GM19397 (cell line): ENCODE measurements around the gene NDUFA8.
"Not testable (repeated sequence)": the region's sequence is repeated elsewhere in the genome, so short reads cannot be mapped to it uniquely, and the experiment has no call there.

Experiments
- ATAC-seq: cut with Tn5 transposase; IDR thresholded peaks from one replicate; pipeline ENCODE4 v1.9.1; 2021; ENCODE audit warnings: mild to moderate bottlenecking, moderate library complexity; ENCODE audit not compliant: unreplicated experiment

NDUFA8 gene

DNA sequence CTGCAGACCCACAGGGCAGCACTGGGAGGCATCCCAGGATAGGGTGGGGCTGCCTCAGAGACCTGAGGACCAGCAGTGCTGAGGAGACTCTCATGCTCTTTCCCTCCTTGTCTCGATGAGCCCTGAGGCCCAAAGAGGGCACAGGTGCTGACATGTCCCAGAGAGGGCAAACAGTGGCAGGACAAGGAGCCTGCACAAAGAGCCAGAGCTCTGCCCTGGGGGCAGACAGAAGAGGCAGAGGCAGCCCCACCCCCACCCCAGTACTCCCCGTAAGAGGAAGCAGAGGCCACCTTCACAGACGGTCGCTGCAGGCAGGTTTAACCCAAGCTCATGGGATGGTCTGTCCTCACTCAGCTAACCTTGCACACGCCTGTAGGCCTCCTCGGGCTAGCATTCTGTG, 37.1 kb downstream of the NDUFA8 start:
- no peak for ATAC-seq

DNA sequence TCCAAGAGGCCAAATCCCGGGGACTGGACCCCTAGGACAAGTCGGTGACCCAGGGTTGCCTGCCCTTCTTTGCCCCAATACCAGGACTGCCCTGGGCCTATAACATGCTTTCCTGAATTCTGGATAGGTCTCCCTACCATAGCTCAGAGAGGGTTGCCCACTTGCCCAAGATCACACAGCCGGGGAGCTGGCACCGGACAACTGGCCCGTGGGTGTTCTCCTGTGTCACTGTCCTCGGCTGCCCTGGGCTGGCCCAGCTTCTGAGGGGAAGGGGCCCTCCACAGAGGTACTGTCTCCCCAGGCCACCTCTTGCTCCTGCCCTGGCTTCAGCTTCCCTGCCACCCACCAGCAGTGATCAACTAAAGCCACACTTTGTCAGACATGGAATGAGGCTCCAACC, 37.6 kb downstream of the NDUFA8 start:
- no peak for ATAC-seq

DNA sequence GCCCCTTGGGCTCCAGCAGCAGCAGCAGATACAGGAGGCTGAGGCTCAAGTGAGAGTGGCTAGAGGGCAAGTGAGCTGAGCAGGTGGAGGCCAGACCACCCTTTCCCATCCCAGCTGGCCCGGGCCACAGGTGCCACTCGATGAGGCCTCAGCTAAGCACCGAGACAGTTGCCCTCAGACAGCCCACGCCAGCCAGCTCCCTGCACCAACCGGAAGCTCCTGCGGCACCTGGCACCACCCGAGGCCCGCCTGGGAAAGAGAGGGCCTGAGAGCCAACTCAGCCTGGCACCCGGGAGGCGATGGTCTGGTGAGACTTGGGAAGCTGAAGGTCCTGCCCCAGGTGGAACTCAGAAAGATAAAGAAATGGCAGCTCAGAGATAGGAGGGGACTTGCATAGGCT, 38.2 kb downstream of the NDUFA8 start:
- ATAC-seq = no peak

DNA sequence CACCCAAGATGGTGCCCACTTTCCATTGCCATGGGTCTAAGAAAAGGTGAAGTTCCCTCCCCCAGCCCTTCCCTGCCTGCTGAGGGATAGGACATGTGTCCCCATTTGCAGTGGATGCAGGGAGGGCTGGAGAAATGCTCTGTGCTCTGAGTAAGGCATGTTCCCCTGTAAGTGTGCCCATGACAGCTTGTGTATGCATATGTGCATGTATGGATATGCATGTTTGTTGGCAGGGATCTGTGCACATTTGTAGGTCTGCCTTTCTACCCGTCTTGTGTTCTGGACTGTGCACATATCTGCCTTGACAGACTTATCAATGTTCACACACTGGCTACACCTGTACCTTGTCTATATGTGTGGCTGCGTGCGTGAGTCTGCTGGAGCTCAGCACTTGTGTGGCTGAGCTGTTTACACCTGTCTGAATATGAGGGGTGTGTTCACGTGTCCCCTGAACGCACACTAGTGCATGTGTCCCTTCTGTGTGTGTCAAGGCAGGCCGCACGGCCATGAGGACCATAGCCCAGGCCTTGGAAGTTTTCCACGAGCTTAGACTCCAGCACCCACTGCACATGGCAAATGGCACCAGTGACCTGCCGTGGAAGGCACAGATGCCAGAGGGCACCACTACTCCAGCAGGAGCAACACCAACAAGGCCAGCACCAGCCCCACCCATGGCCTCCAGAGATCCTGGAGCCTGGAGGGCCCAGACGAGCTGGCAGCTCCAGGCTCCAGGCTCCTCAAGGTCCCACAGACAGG, 39.1 kb downstream of the NDUFA8 start:
- ATAC-seq = no peak

DNA sequence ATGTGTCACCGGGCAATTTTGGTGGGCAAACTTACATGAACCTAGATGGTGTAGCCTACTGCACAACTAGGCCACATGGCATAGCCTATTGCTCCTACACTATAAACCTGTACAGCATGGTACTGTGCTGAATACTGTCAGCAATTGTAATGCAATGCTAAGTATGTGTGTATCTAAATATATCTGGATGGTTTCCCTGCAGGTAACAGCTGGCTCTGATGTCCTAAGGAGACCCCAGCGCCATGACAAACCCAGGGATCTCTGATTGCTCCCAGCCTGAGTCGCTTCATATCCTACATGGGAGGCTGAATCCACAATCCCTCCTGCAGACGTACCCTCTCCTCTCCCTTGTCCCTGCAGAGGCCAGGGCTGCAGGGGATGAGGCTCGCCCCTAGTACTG, 39.9 kb downstream of the NDUFA8 start:
- ATAC-seq = no peak

DNA sequence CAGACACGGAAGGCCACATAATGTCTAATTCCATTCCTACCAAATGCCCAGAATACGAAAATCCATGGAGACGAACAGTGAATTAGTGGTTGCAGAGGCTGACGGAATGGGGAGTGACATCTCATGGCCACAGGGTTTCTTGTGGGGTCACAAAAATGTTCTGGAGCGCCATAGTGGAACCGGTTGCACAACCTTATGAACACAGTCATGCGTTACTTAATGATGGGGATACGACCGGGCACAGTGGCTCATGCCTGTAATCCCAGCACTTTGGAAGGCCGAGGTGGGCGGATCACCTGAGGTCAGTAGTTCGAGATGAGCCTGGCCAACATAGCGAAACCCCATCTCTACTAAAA, 40.4 kb downstream of the NDUFA8 start:
- ATAC-seq = no peak

DNA sequence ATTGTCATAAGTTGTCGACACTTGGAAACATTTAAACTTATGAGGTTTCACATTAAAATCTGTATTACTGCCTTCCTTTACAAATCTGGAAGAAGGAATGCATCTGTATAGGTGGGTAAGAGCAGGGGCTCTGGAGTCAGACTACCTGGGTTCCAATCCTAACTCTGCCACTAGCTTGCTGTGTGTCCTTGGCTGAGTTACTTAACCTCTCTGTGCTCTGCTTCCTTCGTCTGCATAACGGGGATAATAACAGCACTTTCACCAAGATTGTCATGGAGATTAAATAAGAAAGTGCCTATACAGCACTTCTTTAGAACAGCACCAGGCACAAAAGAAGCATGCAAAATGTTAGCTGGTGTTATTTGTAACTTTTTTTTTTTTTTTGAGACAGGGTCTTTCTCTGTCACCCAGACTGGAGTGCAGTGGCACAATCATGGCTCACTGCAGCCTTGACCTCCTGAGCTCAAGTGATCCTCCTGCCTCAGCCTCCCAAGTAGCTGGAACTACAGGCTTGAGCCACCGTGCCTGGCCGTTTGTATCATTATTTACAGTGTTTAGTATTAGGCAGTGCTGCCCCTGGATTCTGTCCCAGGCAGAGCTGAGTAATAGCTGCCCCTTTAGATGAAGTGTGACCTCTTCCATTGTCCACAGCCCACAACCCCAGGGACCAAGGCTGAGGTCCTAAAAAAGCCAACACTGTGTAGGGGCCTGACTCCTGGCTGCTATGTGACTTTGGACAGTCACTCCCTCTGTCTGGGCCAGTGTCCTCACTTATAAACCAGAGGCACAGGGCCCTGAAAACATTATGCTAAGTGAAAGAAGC, 41.0 kb downstream of the NDUFA8 start:
- ATAC-seq = no peak

DNA sequence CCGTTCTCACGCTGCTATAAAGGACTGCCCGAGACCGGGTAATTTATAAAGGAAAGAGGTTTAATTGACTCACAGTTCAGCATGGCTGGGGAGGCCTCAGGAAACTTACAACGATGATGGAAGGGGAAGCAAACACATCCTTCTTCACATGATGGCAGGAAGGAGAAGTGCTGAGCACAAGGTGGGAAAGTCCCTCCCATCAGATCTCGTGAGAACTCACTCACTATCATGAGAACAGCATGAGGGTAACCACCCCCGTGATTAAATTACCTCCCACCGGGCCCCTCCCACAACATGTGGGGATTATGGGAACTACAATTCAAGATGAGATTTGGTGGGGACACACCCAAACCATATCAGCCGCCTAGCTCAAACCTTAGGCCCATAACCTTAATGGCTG, 42.3 kb downstream of the NDUFA8 start:
- ATAC-seq = not testable (repeated sequence)

DNA sequence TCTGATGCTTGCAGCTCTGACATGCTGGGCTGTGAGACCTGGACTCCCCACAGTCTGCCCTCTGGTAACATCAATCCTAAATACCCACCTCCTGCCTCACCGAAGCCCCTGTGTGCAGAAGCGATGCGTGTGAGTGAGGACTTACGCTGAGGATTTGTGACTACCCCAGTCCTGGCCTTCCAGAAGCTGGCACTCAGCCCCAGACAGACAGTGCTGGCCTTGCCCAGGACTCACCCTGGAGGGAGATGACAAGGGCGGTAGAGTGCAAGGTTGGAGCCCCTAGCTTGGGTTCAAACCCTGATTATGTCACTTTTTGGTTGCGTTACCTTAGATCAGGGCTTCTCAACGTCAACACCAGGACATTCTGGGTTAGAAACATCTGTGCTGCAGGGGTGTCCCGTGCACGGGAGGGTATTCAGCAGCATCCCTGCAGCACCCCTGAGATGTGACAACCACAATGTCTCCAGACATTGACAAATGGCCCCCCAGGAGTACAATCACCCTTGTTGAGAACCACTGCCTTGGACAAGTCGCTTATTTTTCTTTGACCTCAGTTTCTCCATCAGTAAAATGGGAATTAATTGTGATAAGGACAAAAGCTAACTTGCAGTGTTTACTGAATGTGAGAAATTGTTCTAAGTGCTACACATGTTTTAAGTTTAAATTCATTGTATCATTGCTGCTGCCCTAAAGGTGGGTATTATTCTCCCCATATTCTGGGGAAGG, 43.0 kb downstream of the NDUFA8 start:
- no peak for ATAC-seq

DNA sequence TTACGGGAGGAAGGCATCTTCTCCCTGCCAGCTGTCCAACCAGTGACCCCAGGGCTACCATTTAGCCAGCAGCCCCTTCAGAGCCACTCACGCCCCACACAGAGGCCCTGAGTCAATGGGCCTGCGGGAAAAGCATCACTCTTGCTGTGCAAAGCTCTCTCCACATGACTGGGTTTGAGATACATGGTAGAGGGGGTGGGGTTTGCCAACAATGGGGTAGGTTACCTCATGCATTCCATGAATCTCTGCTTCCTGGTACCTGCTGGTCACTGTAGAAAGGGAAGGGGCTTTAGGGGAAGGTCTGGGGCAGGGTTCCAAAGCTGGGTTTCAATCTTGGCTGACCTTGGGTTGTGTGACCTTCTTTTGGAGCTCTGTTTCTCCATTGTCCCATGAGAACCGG, 43.5 kb downstream of the NDUFA8 start:
- ATAC-seq = no peak

DNA sequence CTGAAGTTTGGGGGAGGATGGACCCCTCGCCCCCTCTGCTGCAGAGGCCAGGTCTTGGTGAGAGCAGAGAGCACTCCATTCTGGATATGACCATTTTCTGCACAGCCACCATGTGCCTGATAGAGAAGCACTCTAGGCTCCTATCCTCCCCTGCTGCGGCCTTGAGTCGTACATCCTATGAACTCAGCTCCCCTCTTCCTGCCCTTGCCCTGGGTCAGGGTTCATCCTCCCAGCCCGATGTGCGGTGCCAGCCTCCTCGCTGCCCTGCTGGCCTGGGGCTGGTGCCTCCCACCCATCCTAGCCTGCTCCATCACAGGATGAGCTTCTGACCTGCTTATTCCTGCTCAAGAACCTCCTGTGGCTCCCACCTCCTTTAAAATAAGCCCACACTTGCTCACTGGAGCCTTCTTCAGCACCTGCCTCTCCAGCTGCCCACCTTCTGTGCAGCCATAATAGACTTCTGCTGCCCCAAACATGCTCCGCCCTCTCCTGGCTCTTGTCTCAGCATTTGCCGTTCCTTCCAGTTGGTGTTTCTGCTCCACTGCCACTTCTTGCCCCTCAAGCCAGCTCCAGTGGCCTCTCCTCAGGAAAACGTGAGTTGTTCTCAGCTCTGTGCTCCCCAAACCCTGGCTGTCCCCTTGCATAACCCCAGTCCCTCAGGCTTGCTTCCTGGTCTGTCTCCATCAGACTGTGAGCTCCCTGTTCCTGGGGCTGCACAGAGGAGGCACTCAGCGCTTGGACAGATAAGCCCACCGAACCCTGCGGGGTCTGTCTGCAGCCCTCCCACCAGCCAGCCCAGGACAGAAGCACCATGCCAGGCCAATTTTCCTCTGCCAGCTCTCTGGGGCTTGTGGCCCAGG, 44.2 kb downstream of the NDUFA8 start:
- ATAC-seq = no peak

DNA sequence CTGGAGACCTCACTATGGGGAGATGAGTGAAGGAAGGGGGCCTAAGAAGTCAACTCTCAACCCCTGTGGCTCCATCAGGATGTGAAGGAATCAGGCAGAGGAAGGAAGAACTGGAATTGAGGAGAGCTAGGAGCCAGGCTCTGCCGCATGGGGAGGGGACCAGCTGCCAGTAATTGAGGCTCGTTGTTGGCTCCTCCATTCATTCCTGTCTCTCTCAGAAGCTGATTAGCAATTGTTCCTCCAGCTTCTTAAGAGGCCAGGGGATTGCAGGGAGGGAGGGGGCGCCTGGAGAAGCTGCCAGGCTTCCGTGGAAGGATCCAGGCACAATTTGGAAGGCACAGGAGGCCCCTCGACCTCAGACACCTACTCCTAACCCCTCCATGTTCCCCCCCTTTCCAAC, 46.0 kb downstream of the NDUFA8 start:
- ATAC-seq = no peak

DNA sequence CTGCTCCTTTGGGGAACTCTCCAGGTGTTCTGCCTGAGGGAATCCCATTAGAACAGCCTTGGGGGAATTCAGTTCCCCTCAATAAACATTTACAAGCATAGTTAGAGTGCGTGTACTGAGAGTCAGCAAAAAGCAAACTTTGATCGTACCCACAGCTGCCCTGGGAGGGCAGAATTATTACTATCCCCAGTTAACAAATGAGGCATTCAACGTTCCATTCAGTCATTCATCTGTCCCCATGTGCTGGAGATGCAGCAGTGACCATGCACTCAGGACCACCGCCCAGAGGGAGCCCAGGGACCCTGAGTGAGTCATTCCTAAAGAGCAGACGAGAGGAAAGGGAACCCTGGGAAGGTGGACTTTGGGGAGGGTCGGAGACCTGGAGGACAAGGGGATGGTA, 47.3 kb downstream of the NDUFA8 start:
- ATAC-seq = no peak

DNA sequence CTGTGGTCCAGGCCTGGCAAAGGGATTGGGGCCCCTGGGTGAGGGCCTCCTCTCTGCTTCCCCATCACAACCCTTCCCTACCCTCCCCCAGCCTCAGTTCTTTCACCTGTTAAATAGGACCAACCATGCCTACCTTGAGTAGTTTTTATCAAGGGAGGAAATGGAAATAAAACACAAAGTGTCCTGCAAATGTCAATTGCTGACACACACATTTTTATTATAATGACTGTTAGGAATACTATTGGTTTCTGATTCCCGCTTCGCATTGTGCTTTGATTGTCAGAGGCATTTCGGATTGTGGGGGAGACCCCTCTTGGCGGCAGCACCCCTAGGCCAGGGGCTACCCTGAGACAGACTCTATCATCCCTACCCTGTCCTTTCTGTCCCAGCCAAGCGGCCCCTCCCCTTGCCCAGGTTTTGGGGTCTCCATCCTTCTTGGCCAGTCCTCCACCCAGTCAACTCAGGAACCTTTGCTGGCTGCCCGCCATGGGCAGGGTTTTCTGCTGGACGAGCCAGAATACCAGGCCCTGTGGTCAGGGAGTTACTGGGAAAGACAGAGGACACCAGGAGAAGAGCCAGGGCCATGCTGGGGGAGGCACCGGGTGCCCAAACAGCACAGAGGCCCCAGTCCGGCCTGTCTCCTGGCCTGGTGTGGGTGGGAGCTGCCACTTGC, 48.0 kb downstream of the NDUFA8 start:
- no peak for ATAC-seq

DNA sequence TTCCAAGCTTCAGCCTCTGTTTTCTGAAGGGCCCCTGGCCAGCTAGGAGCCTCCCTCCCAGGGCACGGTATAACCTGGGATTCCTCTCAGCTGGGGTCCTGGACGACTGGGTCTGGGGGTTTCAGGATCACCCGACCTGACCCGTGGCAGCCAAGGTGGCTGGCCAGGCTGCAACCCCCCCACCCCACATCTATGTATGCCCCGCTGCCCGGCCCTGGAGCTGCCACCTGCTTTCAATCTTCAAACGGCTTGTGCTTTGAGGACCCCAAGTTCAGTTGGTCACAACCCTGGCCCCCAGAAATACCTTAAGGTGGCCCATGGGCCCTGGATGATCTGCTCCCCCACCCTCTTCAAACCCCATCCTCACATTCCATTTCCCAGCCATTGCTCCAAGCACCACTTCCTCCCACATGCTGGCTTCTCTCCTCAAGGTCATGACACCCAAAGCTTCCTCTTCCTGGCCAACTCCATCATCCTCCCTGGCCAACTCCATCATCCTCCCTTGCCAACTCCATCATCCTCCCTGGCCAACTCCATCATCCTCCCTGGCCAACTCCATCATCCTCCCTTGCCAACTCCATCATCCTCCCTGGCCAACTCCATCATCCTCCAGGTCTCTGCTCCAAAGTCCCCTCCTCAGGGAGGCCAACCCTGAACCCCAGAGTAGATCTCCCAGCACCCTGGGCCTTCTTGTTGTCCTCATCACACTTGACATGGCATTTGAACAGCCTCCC, 49.3 kb downstream of the NDUFA8 start:
- ATAC-seq = no peak

DNA sequence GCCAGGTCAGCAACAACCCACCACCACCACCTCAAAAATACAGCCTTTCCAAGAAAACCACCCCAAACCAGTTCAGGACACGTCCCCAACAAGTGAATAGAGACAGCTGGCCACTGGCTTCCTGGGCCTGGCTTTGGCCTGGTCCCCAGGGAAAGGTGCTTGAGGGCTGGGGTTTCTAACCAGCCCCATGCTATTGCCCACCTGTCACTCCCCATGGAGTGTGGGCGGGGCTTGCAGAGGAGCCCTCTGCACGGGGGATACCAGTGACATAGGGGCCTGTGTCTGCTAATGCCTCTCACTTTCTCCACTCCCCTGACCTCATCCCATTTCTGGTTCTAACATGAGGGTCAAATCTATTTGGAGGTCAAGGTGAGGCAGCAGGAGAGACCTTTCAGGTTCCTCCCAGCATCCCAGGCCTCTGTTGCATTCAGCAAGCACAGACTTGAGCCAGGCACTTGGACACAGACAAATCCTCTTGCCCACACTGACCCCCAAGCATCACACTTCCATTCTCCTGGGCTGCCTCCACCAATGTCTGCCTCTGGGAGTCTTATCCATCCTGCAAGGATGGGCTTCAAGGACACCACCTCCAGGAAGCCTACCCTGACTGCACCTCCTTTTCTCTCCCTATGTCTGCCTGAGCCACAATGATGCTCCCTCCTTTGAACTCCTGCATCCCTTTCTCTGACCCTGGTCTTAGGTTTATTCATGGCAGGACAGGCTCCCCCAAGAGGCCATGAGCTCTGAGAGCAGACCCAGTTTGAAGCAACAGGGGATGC, 50.4 kb downstream of the NDUFA8 start:
- ATAC-seq = no peak

DNA sequence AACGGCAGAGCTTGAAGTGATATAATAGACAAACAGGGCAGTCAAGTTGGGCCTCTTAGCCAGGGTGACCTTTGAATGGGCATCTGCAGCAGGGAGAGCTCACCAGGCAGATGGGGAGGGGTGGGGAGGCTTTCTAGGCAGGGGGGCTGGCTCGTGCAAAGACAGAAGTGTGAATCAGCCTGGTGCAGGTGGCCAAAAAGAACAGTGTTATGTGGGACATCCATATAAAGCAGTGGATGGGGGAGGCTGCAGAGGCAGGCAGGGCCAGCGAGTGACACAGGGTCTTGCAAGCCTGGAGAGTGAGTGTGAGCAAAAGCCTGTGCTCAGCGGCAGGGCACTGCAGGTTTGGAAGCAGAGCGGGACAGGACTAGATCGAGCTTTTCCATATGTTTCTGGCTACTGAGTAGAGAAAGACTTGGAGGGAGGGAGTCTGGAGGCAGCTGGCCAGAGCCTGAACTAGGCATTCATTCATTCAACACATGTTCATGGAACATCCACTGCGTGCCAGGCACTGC, 52.2 kb downstream of the NDUFA8 start:
- no peak for ATAC-seq

DNA sequence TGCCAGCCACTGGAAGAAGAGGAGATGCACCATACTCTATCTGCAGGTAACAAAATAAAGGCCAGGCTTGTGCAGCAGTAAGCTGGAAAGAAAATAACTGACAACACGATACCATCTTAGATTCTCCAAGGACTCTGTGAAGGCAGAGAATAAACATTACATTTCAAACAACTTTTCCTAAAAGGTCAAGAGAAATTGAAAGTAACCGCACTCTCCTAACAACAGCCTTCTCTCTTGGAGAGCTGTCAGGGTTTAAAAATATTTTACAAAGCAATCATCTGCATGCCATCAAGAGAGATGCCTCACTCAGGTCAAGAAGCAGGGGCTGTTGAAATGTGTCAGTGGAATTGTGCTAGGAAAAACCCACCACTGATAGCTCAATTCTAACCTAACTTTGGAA, 53.0 kb downstream of the NDUFA8 start:
- no peak for ATAC-seq

DNA sequence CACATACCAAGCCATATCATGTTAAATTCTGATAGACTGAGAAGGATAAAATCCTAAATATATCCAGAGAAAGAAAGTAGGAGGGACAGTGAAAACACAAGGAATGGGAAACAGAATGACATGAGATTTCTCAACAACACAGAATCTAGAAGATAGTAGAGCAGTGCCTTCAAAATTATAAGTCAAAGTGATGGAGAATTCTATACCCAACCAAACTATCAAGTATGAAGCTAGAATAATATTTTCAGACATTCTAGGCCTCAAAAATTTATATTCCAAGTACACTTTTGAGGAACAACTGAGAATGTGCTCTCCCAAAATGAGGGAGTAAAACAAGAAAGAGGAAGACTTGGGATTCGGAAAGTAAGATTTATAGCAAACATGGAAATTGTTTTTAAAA, 55.6 kb downstream of the NDUFA8 start:
- no peak for ATAC-seq
